Activated T-cell treated with anti-CD3 and anti-CD28 coated beads, Interleukin-2, amount 50 U/mL, for 24 hours (primary cell): ENCODE data around the gene ABI3.

Experiments
- DNase-seq: peaks from one replicate; pipeline ENCODE4 v3.0.0-alpha.2; 2020
- H3K27ac Mint-ChIP-seq: 2 replicates; pipeline ENCODE4 v1.8.0; 2020; ENCODE audit warnings: mild to moderate bottlenecking, mixed read lengths
- H3K27me3 Mint-ChIP-seq: 2 replicates; pipeline ENCODE4 v1.8.0; 2020; ENCODE audit warnings: mixed read lengths
- H3K36me3 Mint-ChIP-seq: 2 replicates; pipeline ENCODE4 v1.8.0; 2020; ENCODE audit warnings: low read depth, mixed read lengths
- H3K4me1 Mint-ChIP-seq: 2 replicates; pipeline ENCODE4 v1.8.0; 2020; ENCODE audit warnings: low read depth, mixed read lengths
- H3K4me3 Mint-ChIP-seq: 2 replicates; pipeline ENCODE4 v1.8.0; 2020; ENCODE audit warnings: mild to moderate bottlenecking, moderate library complexity, mixed read lengths
- H3K9me3 Mint-ChIP-seq: 2 replicates; pipeline ENCODE4 v1.8.0; 2020; ENCODE audit warnings: mixed read lengths

ABI3 gene

GRCh38 chr17:49225554-49226236 lies 15.2 kb downstream of the ABI3 start:
- H3K4me1 Mint-ChIP-seq = peaks cover 27% of the 10 kb centered on the region
- H3K27ac Mint-ChIP-seq = peak overlapping the region; percentile 53
- peaks cover 29% of the 10 kb centered on the region for H3K27me3 Mint-ChIP-seq
- no peak for DNase-seq
- H3K36me3 Mint-ChIP-seq = peaks cover 16% of the 10 kb centered on the region
- H3K4me3 Mint-ChIP-seq = no peak overlapping the region
- no peaks in the 10 kb centered on the region for H3K9me3 Mint-ChIP-seq

GRCh38 chr17:49226771-49227435 lies 16.4 kb downstream of the ABI3 start:
- Mint-ChIP-seq H3K9me3 (no peaks in the 10 kb centered on the region), H3K4me1 (peaks cover 30% of the 10 kb centered on the region), H3K27me3 (peaks cover 38% of the 10 kb centered on the region), H3K27ac (no peak overlapping the region), H3K36me3 (peaks cover 13% of the 10 kb centered on the region), H3K4me3 (no peak overlapping the region)
- DNase-seq = no peak

GRCh38 chr17:49227436-49228261 lies 17.1 kb downstream of the ABI3 start:
- no peak overlapping the region for H3K27ac Mint-ChIP-seq
- H3K27me3 Mint-ChIP-seq = peaks cover 38% of the 10 kb centered on the region
- peaks cover 5% of the 10 kb centered on the region for H3K36me3 Mint-ChIP-seq
- H3K4me1 Mint-ChIP-seq = peaks cover 28% of the 10 kb centered on the region
- H3K9me3 Mint-ChIP-seq = no peaks in the 10 kb centered on the region
- no peak overlapping the region for H3K4me3 Mint-ChIP-seq
- peak; percentile 83 for DNase-seq

GRCh38 chr17:49229076-49229804 lies 18.7 kb downstream of the ABI3 start:
- Mint-ChIP-seq H3K4me3 (peak overlapping the region; percentile 30), H3K27me3 (peaks cover 36% of the 10 kb centered on the region), H3K9me3 (no peaks in the 10 kb centered on the region), H3K27ac (no peak overlapping the region), H3K36me3 (no peaks in the 10 kb centered on the region), H3K4me1 (peaks cover 13% of the 10 kb centered on the region)
- no peak for DNase-seq

- H3K9me3 Mint-ChIP-seq = no peaks in the 10 kb centered on the region
- H3K4me1 Mint-ChIP-seq = peaks cover 8% of the 10 kb centered on the region
- peaks cover 31% of the 10 kb centered on the region for H3K27me3 Mint-ChIP-seq
- DNase-seq = peak; percentile 44
- H3K36me3 Mint-ChIP-seq = no peaks in the 10 kb centered on the region
- peak overlapping the region; percentile 79 for H3K4me3 Mint-ChIP-seq
- no peak overlapping the region for H3K27ac Mint-ChIP-seq
Observed at GRCh38 chr17:49229805-49230600, 19.5 kb downstream of the ABI3 start.

- peak; percentile 92 for DNase-seq
- Mint-ChIP-seq H3K9me3 (no peaks in the 10 kb centered on the region), H3K4me1 (peaks cover 8% of the 10 kb centered on the region), H3K27me3 (peaks cover 24% of the 10 kb centered on the region), H3K27ac (no peak within 1 kb of the TSS), H3K36me3 (no peaks in the 10 kb centered on the region), H3K4me3 (peak within 1 kb of the TSS; percentile 79)
Observed at GRCh38 chr17:49230636-49231562, 20.4 kb downstream of the ABI3 start, which contains the start of gene PHOSPHO1. TSS of gene PHOSPHO1 (minus strand) at chr17:49230787. CDS start at chr17:49226691, 4,096 bp downstream.

- Mint-ChIP-seq H3K9me3 (no peaks in the 10 kb centered on the region), H3K4me1 (peaks cover 8% of the 10 kb centered on the region), H3K36me3 (no peaks in the 10 kb centered on the region), H3K27me3 (peaks cover 24% of the 10 kb centered on the region), H3K27ac (no peak overlapping the region), H3K4me3 (peak overlapping the region; percentile 79)
- no peak for DNase-seq
Observed at GRCh38 chr17:49231563-49231894, 21.0 kb downstream of the ABI3 start.

- Mint-ChIP-seq H3K27ac (no peak overlapping the region), H3K27me3 (peaks cover 15% of the 10 kb centered on the region), H3K36me3 (no peaks in the 10 kb centered on the region), H3K4me3 (no peak overlapping the region), H3K9me3 (no peaks in the 10 kb centered on the region), H3K4me1 (peaks cover 6% of the 10 kb centered on the region)
- no peak for DNase-seq
Observed at GRCh38 chr17:49234509-49235080, 24.1 kb downstream of the ABI3 start.

GRCh38 chr17:49235896-49236295 lies 25.4 kb downstream of the ABI3 start:
- Mint-ChIP-seq H3K4me3 (no peak overlapping the region), H3K27ac (no peak overlapping the region), H3K27me3 (peaks cover 12% of the 10 kb centered on the region), H3K36me3 (no peaks in the 10 kb centered on the region), H3K4me1 (peaks cover 5% of the 10 kb centered on the region), H3K9me3 (no peaks in the 10 kb centered on the region)
- DNase-seq = no peak

GRCh38 chr17:49239963-49240362 lies 29.5 kb downstream of the ABI3 start:
- no peaks in the 10 kb centered on the region for H3K9me3 Mint-ChIP-seq
- no peak for DNase-seq
- H3K27me3 Mint-ChIP-seq = peaks cover 3% of the 10 kb centered on the region
- no peak overlapping the region for H3K4me3 Mint-ChIP-seq
- H3K36me3 Mint-ChIP-seq = no peaks in the 10 kb centered on the region
- H3K27ac Mint-ChIP-seq = no peak overlapping the region
- H3K4me1 Mint-ChIP-seq = no peaks in the 10 kb centered on the region

- Mint-ChIP-seq H3K9me3 (no peaks in the 10 kb centered on the region), H3K4me3 (no peak overlapping the region), H3K4me1 (no peaks in the 10 kb centered on the region), H3K36me3 (no peaks in the 10 kb centered on the region), H3K27ac (no peak overlapping the region), H3K27me3 (peaks cover 3% of the 10 kb centered on the region)
- DNase-seq = no peak
Observed at GRCh38 chr17:49240619-49241018, 30.1 kb downstream of the ABI3 start.

- Mint-ChIP-seq H3K27ac (no peak overlapping the region), H3K4me1 (no peaks in the 10 kb centered on the region)
Observed at GRCh38 chr17:49241040-49241439, 30.5 kb downstream of the ABI3 start.

More at GRCh38 chr17:49241040-49241439, 30.5 kb downstream of the ABI3 start:
- Mint-ChIP-seq H3K36me3 (no peaks in the 10 kb centered on the region), H3K9me3 (no peaks in the 10 kb centered on the region), H3K4me3 (no peak overlapping the region), H3K27me3 (peaks cover 3% of the 10 kb centered on the region)
- no peak for DNase-seq
